Liver (tissue), 9 donors: ENCODE results near the gene SP3. TPM values are rescaled to one million over a fixed set of nuclear protein-coding genes. Genes with fewer than 3 reads are reported as not detected.

Experiments used
- DNase-seq: peaks from one replicate; pipeline ENCODE4 v3.0.0-alpha.2; 2017; ENCODE audit warnings: low spot score
- H3K27ac ChIP-seq, 2 donors: one replicate each; pipeline ENCODE4 v1.7.0; 2013; ENCODE audit warnings: inconsistent platforms in 2 of 2, low read length in 2 of 2, control low read depth in 1 of 2, low read depth in 1 of 2, mild to moderate bottlenecking in 1 of 2
- H3K27me3 ChIP-seq, 4 donors: one replicate each; pipeline versions ENCODE4 v1.6.1 to v1.7.0; 2013; ENCODE audit warnings: low read length in 3 of 4, inconsistent platforms in 1 of 4, mild to moderate bottlenecking in 1 of 4, moderate library complexity in 1 of 4; ENCODE audit not compliant: control insufficient read depth in 4 of 4, insufficient read depth in 4 of 4
- H3K36me3 ChIP-seq, 4 donors: one replicate each; pipeline versions ENCODE4 v1.6.1 to v1.7.0; 2013; ENCODE audit warnings: low read length in 3 of 4, mild to moderate bottlenecking in 3 of 4, low read depth in 1 of 4, moderate library complexity in 1 of 4; ENCODE audit not compliant: control insufficient read depth in 4 of 4, insufficient read depth in 3 of 4
- H3K4me1 ChIP-seq, 4 donors: one replicate each; pipeline versions ENCODE4 v1.6.1 to v1.7.0; 2013; ENCODE audit warnings: low read length in 3 of 4, mild to moderate bottlenecking in 3 of 4, moderate library complexity in 1 of 4; ENCODE audit not compliant: control insufficient read depth in 4 of 4, insufficient read depth in 4 of 4
- H3K4me3 ChIP-seq, 3 donors: one replicate each; pipeline versions ENCODE4 v1.6.1 to v1.7.0; 2013; ENCODE audit warnings: low read length in 3 of 3, control low read depth in 1 of 3, low read depth in 1 of 3, mild to moderate bottlenecking in 1 of 3
- H3K9ac ChIP-seq, 2 donors: one replicate each; pipeline ENCODE4 v1.7.0; 2013; ENCODE audit warnings: low read length in 2 of 2, mild to moderate bottlenecking in 2 of 2, moderate library complexity in 2 of 2, control low read depth in 1 of 2, low read depth in 1 of 2
- H3K9me3 ChIP-seq, 4 donors: one replicate each; pipeline versions ENCODE4 v1.6.1 to v1.7.0; 2013; ENCODE audit warnings: low read length in 3 of 4; ENCODE audit not compliant: control insufficient read depth in 4 of 4
- EGR1 ChIP-seq, 2 donors: IDR thresholded peaks; 2 replicates each; pipeline ENCODE4 v1.6.1; 2016 to 2018; ENCODE audit warnings: antibody characterized with exemption in 2 of 2, low read depth in 2 of 2
- FOXA1 ChIP-seq: IDR thresholded peaks from 2 replicates; pipeline ENCODE4 v1.6.1; 2016; ENCODE audit warnings: antibody characterized with exemption
- FOXA2 ChIP-seq: IDR thresholded peaks from 2 replicates; pipeline ENCODE4 v1.6.1; 2016; ENCODE audit warnings: antibody characterized with exemption
- GABPA ChIP-seq, 2 donors: IDR thresholded peaks in 1 of 2; conservative IDR thresholded peaks in 1 of 2; 2 replicates each; pipeline ENCODE4 v1.6.1; 2016; ENCODE audit warnings: antibody characterized with exemption in 2 of 2, mild to moderate bottlenecking in 1 of 2, moderate library complexity in 1 of 2
- HNF4A ChIP-seq, 2 donors: conservative IDR thresholded peaks; 2 replicates each; pipeline ENCODE4 v1.6.1; 2016; ENCODE audit warnings: antibody characterized with exemption in 2 of 2, mild to moderate bottlenecking in 2 of 2
- HNF4G ChIP-seq: IDR thresholded peaks from 2 replicates; pipeline ENCODE4 v1.6.1; 2016; ENCODE audit warnings: antibody characterized with exemption
- JUND ChIP-seq, 2 donors: IDR thresholded peaks; 2 replicates each; pipeline ENCODE4 v1.6.1; 2016; ENCODE audit warnings: antibody characterized with exemption in 2 of 2
- RAD21 ChIP-seq, 2 donors: IDR thresholded peaks; 2 replicates each; pipeline ENCODE4 v1.6.1; 2016; ENCODE audit warnings: antibody characterized with exemption in 2 of 2, mild to moderate bottlenecking in 2 of 2
- REST ChIP-seq: IDR thresholded peaks from 2 replicates; pipeline ENCODE4 v1.6.1; 2016; ENCODE audit warnings: antibody characterized with exemption, mild to moderate bottlenecking
- SP1 ChIP-seq: IDR thresholded peaks from 2 replicates; pipeline ENCODE4 v1.6.1; 2018; ENCODE audit warnings: antibody characterized with exemption, mild to moderate bottlenecking
- TAF1 ChIP-seq: conservative IDR thresholded peaks from 2 replicates; pipeline ENCODE4 v1.6.1; 2016; ENCODE audit warnings: antibody characterized with exemption, mild to moderate bottlenecking
- YY1 ChIP-seq: IDR thresholded peaks from 2 replicates; pipeline ENCODE4 v1.6.1; 2016; ENCODE audit warnings: antibody characterized with exemption, mild to moderate bottlenecking
- ZBTB33 ChIP-seq: IDR thresholded peaks from 2 replicates; pipeline ENCODE4 v1.6.1; 2016; ENCODE audit warnings: antibody characterized with exemption
- WGBS: extraction: QIAGEN DNeasy Blood & Tissue Kit; methylation state at CpG from one replicate; pipeline ENCODE4 v1.1.7; 2013; 5-methylcytosine and 5-hydroxymethylcytosine counted together
- polyA plus RNA-seq, 2 donors: library from polyadenylated mRNA; stranded (reverse) in 1 of 2; unstranded in 1 of 2; fragments of 200-250 nt in 1 of 2; fragments of >200 nt in 1 of 2; fragmentation: Nextera tagmentation in 1 of 2; extraction: Ambion mirVana in 1 of 2; gene quantifications; one replicate each; pipeline versions ENCODE4 v1.2.1 to v1.2.3, GENCODE V29; 2013 to 2015
- total RNA-seq, 2 donors: library from RNA; depleted of rRNA; stranded (reverse); fragments of >200 nt; gene quantifications; one replicate each; pipeline ENCODE4 v1.2.3, GENCODE V29; 2014
- TF ChIP-seq, protein P1 (sequence below): IDR thresholded peaks from 2 replicates; pipeline ENCODE4 v1.6.1; 2016; ENCODE audit warnings: antibody characterized with exemption
- TF ChIP-seq, protein P2 (sequence below): IDR thresholded peaks from 2 replicates; pipeline ENCODE4 v1.6.1; 2016; ENCODE audit warnings: antibody characterized with exemption
- TF ChIP-seq, protein P3 (sequence below): fragments of 150-350 bp; IDR thresholded peaks from 2 replicates; pipeline ENCODE4 v1.5.1; 2017; ENCODE audit warnings: improper control_type of control experiment, low read depth, low read length; ENCODE audit not compliant: missing input control
- donor health status: healthy.
- donor health status: healthy.
- donor health status: healthy.
- donor health status: healthy.
- donor health status: healthy.

SP3 gene
- total and polyA plus RNA-seq, 4 donors = 10.0 to 83.7 (median 33.2) TPM

- TF ChIP-seq HNF4G (no peak), FOXA2 (peak; percentile 77), TAF1 (no peak), RAD21 (IDR thresholded peaks at IDR 0.05) (peak in 1 of 2 donors; percentile 1), YY1 (peak; percentile 66), GABPA (IDR thresholded peaks at IDR 0.05 in 1 of 2, conservative IDR thresholded peaks at IDR 0.05 in 1 of 2) (no peak), JUND (IDR thresholded peaks at IDR 0.05) (no peak), FOXA1 (peak; percentile 59), EGR1 (IDR thresholded peaks at IDR 0.05; ENCODE audit: low read depth in 2 of 2) (no peak)
These were observed 19.9 kb upstream of the SP3 start (continued) for GRCh38 chr2:173984866-173985604.

DNA sequence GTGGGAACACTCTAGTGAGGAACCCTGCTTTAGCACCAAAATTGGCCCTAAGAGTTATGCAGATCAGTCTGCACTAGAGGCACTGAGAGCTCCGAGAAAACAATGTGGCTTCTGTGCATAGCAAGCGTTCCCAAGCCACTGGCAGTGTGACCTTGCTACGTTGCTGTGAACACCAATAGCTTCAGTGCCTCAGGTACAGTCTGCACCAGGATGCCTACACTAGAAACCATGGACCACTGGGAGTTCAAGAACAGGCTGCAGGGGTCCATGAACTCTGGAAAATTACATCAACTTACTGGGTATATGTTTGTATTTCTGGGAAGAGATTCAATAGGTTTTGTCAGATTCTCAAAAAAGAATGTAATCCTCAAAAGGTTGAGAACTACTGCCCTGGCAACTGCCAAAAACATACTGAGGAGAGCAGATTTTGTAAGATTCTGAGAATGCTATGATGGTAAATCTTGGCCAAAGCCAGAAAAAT lies 18.3 kb upstream of the SP3 start:
- H3K4me3 ChIP-seq = no peak overlapping the region
- no peak overlapping the region for H3K9ac ChIP-seq
- H3K27ac ChIP-seq = no peak overlapping the region
- H3K4me1 ChIP-seq = peaks cover 8 to 47% (median 37%) of the 10 kb centered on the region in 4 donors
- no peaks in the 10 kb centered on the region for H3K27me3 ChIP-seq
- no peaks in the 10 kb centered on the region for H3K36me3 ChIP-seq
- TF ChIP-seq RAD21 (IDR thresholded peaks at IDR 0.05) = no peak
- no peak for TF ChIP-seq REST
- TF ChIP-seq JUND (IDR thresholded peaks at IDR 0.05) = no peak
- TF ChIP-seq, protein P1, sequence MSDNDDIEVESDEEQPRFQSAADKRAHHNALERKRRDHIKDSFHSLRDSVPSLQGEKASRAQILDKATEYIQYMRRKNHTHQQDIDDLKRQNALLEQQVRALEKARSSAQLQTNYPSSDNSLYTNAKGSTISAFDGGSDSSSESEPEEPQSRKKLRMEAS = no peak
- TF ChIP-seq GABPA (IDR thresholded peaks at IDR 0.05 in 1 of 2, conservative IDR thresholded peaks at IDR 0.05 in 1 of 2) = no peak
- TF ChIP-seq, protein P2, sequence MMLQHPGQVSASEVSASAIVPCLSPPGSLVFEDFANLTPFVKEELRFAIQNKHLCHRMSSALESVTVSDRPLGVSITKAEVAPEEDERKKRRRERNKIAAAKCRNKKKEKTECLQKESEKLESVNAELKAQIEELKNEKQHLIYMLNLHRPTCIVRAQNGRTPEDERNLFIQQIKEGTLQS = no peak
- TF ChIP-seq SP1 = no peak
- TF ChIP-seq, protein P3, sequence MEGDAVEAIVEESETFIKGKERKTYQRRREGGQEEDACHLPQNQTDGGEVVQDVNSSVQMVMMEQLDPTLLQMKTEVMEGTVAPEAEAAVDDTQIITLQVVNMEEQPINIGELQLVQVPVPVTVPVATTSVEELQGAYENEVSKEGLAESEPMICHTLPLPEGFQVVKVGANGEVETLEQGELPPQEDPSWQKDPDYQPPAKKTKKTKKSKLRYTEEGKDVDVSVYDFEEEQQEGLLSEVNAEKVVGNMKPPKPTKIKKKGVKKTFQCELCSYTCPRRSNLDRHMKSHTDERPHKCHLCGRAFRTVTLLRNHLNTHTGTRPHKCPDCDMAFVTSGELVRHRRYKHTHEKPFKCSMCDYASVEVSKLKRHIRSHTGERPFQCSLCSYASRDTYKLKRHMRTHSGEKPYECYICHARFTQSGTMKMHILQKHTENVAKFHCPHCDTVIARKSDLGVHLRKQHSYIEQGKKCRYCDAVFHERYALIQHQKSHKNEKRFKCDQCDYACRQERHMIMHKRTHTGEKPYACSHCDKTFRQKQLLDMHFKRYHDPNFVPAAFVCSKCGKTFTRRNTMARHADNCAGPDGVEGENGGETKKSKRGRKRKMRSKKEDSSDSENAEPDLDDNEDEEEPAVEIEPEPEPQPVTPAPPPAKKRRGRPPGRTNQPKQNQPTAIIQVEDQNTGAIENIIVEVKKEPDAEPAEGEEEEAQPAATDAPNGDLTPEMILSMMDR = no peak
- no peak for DNase-seq
- WGBS = 72% methylated on average over 3 of the region's 3 CpGs
- H3K9me3 ChIP-seq = no peaks in the 10 kb centered on the region

DNA sequence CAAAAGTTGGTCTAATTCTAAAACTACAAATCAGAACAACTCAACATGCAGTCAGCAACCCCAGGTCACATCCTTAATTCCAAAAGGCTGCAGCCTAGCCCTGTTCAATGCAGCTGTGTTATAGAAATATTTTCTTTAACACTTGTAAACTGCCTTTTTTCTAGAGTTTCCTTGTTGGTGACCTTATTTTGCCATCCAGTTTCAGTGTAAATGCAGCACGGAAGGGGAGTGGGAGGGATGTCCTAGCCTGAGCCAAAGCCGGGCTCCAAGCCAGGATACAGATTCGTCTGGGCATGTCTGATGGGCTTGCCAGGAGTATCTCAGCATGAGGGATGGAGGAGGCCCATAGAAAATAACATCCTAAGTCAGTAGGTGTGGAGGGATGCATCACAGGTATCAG lies 17.7 kb upstream of the SP3 start:
- no peaks in the 10 kb centered on the region for H3K9me3 ChIP-seq
- no peaks in the 10 kb centered on the region for H3K27me3 ChIP-seq
- WGBS = 24% methylated on average over 3 of the region's 3 CpGs
- DNase-seq = no peak
- no peak overlapping the region for H3K9ac ChIP-seq
- no peak overlapping the region for H3K4me3 ChIP-seq
- H3K4me1 ChIP-seq = peaks cover 8 to 44% (median 36%) of the 10 kb centered on the region in 4 donors
- no peaks in the 10 kb centered on the region for H3K36me3 ChIP-seq
- TF ChIP-seq HNF4G (no peak), ZBTB33 (no peak), HNF4A (conservative IDR thresholded peaks at IDR 0.05) (no peak), TAF1 (no peak), EGR1 (IDR thresholded peaks at IDR 0.05; ENCODE audit: low read depth in 2 of 2) (no peak), REST (no peak), YY1 (no peak), FOXA2 (no peak)
- TF ChIP-seq, protein P1 = no peak
- H3K27ac ChIP-seq = no peak overlapping the region
